HG03565 (cell line): ENCODE measurements around the gene PTPRC.

ENCODE experiments used
- ATAC-seq: cut with Tn5 transposase; IDR thresholded peaks from one replicate; pipeline ENCODE4 v1.9.1; 2021; ENCODE audit warnings: mild to moderate bottlenecking, moderate library complexity; ENCODE audit not compliant: unreplicated experiment

PTPRC gene

DNA sequence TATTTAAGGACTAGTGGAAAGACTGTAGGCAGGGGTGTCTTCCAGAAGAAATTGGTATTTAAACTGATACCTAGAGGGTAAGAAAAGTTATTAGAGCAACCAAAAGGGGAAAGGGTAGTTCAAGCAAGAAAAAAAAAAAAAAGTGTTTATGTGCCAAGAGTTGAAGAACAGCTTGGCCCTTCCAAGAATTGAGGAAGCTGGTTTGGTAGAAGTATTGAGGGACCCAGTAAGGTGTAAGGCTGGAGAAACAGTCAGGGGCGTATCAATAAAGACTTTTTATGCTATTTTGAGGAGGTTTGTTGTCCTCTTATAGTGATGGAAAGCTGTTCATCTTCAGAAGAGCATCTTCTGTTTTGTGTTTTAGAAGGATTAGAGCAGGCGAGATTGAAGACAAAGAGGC, 108.3 kb downstream of the PTPRC start:
- ATAC-seq, result no peak

GRCh38 chr1:198749279-198749678, 110.4 kb downstream of the PTPRC start:
- ATAC-seq, result no peak

DNA sequence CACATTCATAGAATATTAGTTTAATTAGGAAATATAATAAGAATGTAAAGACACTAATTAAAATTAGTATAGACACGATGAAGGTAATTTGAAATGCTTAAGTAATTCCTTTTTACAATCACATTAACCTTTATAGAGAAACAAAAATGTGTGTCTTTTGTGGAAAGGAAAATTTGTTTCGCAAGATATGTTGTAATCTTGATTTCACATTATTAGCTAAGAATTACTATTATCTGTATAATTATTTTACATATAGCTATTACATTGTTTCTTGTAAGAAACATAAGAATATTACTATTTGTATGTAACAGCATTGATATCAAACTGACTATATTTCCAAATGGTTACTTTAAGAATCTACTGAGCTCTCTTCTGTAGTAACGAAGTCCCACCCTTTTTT, 111.2 kb downstream of the PTPRC start:
- no peak for ATAC-seq

DNA sequence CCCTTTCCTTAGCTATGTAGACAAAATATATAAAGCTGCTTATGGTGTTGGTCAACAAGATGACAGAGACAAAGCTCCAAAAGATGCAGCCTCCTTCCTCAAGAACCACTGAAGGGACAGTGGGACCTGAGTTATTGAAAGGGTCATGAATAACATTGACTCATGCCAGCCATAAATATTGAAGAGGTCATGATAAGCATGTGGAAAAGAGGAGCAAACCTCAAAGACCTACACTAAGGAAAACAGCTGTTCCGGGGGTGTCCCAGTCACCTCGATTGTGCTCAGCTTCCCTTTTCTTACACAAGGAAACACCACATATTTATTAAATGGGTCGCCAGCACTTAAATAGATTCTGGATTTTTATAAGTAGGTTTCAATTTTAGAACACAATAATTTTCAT, 112.9 kb downstream of the PTPRC start:
- ATAC-seq, result no peak

GRCh38 chr1:198754670-198755069, 115.8 kb downstream of the PTPRC start:
- no peak for ATAC-seq

GRCh38 chr1:198755715-198756114, 116.9 kb downstream of the PTPRC start:
- no peak for ATAC-seq

DNA sequence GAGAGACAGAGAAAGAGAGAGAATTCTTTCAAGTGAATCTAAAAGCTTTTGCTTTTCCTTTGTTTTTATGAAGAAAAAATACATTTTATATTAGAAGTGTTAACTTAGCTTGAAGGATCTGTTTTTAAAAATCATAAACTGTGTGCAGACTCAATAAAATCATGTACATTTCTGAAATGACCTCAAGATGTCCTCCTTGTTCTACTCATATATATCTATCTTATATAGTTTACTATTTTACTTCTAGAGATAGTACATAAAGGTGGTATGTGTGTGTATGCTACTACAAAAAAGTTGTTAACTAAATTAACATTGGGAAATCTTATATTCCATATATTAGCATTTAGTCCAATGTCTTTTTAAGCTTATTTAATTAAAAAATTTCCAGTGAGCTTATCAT, 117.6 kb downstream of the PTPRC start:
- ATAC-seq, result no peak

- no peak for ATAC-seq
These were observed 123.2 kb downstream of the PTPRC start for GRCh38 chr1:198761859-198762616.

GRCh38 chr1:198763298-198763714, 124.5 kb downstream of the PTPRC start:
- no peak for ATAC-seq

DNA sequence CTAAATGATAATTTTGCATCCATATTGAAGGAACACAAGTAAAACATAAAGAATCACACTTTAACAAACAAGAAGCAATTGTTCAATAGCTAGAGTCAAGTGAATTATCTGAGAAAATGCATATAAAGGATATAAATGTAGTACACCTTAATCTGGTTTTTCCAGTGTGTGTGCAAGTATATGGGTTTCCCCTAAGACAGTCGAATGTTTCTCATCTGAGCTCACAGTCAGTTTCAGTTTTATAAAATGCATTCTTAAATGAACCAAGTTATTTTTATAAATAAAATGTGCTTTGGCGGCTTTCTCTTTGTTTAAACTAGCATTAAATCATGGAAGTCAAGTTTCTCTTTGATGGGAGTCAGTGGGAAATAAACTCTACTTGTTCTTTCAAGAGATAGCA, 125.9 kb downstream of the PTPRC start:
- ATAC-seq, result no peak

DNA sequence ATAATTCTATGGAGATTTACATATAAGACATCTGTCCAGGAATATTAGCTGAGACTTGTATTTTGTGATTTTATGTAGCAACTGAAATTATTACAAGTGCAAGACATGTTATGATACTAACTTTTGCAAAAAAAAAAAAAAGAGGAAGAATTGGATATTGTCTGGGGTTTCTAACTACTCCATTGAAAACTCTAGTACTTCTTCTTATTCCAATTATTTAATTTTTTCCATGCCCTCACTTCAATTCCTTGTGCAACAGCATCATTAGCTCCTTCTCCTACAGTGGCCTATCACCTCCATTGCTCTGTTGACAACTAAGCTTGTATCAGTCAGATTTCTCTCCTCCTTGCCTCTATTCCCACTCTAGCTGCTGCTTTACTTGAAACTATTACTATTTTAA, 126.6 kb downstream of the PTPRC start:
- no peak for ATAC-seq

DNA sequence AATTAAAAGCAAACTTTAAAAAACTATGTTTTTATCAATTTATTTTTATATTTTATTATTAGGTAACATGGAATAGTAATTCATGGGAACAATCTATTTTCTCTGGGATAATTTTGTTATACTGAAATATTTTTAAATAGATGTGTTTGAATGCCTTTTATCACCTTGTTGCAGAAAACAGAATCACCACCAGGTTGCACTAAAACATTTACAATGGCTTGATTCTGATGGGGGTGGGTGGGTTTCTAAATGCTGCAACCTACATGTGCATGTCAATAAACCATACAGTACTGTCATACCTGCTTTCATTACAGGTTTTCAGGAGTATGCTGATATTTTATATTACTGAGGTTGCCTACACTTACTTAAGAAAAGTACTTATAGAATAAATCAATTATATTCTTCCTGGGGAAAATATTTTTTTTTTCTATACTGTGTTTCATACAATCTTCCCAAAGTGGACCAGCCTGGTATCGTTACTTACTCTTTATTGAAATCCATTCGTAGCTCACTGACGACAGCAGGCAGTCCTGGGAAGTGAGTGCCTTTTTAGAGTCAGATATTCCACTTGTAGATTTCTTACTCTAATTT, 132.8 kb downstream of the PTPRC start:
- no peak for ATAC-seq

DNA sequence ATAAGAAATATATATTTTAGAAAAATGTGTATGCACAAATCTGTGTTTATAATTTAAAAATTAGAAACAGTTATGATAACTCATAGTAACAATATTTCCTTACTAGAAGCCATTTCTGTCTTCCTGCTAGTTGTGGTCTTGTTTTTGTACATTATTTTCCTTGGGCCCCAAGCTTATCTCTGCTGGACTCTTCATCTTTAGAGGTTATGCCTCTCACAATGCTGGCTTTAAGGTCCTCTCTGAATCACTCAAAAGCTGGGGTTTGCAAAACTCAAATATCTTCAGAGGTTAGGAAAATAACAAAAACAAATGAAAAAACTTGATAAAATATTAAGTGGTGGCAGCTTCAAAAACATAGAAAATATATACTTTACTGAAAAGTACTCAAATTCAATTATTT, 133.8 kb downstream of the PTPRC start:
- ATAC-seq, result no peak

DNA sequence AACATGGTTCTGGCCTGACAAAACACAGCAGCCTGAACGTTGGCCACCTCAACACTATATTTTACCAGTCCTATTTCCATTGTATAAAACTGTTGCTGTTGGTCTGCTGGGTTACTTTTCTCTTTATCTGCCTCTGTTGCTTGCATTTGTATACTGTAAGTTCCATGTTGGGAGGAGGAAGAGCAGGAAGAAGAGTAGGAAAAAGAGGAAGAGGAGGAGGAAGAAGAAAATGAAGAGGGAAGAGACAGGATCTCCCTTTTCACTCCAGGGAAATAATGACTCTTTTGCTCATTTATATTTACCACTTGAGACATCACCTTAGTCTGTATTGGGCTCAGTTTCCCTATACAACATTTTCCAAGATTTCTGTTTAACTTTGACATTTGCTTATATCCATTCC, 134.2 kb downstream of the PTPRC start:
- ATAC-seq, result no peak

DNA sequence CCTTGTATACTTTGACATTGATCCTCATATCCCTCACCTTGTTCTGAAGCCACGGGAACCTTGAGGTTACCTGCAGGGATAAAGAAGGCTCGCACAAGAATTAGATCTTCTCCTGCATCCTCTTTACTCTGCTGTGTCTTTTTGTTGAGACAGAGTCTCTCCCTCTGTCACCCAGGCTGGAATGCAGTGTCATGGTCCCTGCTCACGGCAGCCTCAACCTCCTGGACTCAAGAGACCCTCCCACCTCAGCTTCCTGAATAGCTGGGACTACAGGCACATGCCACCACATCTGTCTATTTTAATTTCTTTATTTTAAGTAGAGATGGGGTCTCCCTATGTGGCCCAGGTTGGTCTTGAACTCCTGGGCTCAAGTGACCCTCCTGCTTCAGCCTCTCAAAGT, 134.7 kb downstream of the PTPRC start:
- no peak for ATAC-seq

DNA sequence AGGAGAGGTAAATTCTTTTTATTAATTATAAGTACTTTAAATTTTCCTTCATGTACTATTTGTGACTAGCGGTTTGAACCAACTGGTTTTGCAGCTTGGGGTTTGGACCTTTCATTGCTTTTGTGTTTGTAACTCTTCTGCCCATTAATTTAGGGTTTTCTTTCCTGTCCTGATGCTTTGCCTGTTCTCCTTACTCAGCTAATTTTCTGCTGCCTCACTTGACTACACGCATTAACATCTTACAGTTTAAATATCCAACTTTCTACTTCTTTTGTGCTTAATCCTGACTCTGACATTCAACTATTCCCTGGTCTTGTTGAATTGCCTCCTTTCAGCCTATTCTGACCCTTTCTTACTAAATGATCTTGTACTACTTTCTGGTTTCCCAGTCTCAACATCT, 135.6 kb downstream of the PTPRC start:
- no peak for ATAC-seq

DNA sequence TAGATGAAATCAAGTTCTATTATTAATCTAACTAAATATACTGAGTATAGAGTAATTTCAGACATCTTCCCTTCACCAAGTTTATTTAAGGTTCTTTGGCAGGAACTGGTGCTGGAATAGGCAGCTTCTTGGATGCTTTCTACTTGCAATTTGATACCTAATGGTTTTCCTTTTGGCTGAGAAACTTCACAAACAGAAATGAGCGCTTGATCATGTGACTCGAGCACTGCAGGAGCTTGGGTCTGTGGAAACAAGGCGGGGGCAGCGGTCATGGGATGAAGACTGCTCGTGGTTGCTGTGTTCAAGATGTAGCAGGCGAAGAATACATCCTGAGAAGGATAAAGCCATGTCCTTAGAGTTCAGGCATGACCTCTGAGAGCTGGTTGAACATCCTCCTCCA, 136.8 kb downstream of the PTPRC start:
- ATAC-seq, result no peak

GRCh38 chr1:198776602-198777029, 137.8 kb downstream of the PTPRC start:
- ATAC-seq, result no peak

DNA sequence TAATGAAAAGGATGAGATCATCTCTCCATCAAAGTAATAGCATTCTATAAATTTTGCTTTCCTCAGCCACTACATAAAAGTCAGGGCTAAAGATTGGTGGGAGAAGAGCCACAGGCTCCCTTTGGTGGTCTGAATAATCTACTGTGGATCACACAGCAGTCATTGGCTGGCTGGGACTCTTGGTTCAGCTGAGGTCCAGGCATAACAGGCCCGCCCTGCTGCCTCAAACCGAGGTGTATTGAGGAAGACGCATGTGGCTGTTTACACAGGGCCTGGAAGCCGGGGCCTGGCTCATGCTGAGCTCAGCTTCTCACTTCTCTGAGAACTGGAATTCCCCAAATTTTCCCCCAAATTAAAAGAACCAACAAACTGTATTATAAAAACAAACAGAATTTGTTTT, 139.2 kb downstream of the PTPRC start:
- no peak for ATAC-seq

DNA sequence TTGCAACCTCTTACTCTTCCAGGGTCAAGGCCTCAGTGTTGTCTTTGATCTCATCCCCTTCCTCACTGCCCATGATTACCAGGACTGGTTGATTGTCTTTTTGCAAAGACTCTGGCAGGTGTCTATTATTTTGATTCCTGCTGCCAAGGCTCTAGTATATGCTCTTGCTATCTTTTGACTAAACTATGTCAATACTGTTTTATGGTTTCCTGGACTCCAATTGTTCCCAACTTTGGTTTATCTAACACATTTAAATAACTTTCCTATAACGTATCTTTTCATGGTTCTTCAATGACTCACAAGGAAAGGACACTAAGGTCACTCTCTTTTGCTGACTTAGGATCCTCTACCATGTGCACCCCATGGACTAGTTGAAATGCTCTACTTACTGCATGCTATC, 141.5 kb downstream of the PTPRC start:
- no peak for ATAC-seq

DNA sequence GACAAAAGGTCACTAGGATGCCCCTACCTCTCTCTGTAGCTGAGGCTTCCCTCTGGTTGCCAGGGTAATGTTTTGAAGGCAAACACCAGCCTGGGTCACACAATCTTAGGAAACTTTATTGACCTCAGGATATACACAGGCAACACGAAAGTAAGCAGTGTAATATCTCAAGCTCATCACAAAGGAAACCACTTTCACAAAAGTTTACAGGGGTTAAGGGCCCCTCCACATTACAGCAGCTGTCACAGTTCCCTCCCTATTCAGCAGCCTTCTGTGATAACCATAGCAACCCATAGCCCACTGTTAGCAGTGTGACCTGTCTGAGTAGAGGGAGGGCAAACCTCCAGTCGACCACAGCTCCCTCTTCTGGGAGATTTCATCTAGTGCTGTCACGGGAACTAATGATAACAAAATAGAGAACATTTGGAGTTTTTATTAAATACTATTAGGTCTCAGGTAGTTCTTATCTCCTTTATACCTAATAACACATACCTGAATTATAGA, 149.8 kb downstream of the PTPRC start:
- ATAC-seq, result peak; percentile 82

GRCh38 chr1:198793714-198794113, 154.9 kb downstream of the PTPRC start:
- no peak for ATAC-seq

GRCh38 chr1:198794498-198794897, 155.7 kb downstream of the PTPRC start:
- ATAC-seq, result no peak
